Activated CD8-positive, alpha-beta memory T cell treated with anti-CD3 and anti-CD28 coated beads for 36 hours (primary cell): ENCODE data around the gene IMP4. TPM values are rescaled to one million over a fixed set of nuclear protein-coding genes. Genes with fewer than 3 reads are reported as not detected.

Experiments used
- CTCF ChIA-PET: fragments of 350-600 bp; sonication (Branson Sonifier 250); formaldehyde crosslinking; loops from one replicate; lab custom pipeline; 2021; ENCODE audit warnings: antibody characterized with exemption; lab: Charles Lee
- POLR2A ChIA-PET: fragments of 350-600 bp; sonication (Branson Sonifier 250); formaldehyde crosslinking; loops from one replicate; lab custom pipeline; 2021; ENCODE audit warnings: antibody characterized with exemption; lab: Charles Lee
- total RNA-seq, 2 experiments: library from RNA; stranded (reverse); gene quantifications; one replicate each; pipeline ENCODE4 v1.2.3, GENCODE V29; 2021

Gene IMP4
- total RNA-seq, 2 experiments from 2014 or later: 238 to 240 TPM

- ChIA-PET POLR2A (interaction anchor here (1.9 kb wide), 1 partner anchor 9 kb away, joined by 5 read pairs; the partner anchor contains the start of gene IMP4), CTCF (interaction anchor here (2.0 kb wide), 1 partner anchor 8 kb away, joined by 9 read pairs; the partner anchor contains the start of gene IMP4)
These were observed 9.0 kb downstream of the IMP4 start for GRCh38 chr2:130351711-130352110.

DNA sequence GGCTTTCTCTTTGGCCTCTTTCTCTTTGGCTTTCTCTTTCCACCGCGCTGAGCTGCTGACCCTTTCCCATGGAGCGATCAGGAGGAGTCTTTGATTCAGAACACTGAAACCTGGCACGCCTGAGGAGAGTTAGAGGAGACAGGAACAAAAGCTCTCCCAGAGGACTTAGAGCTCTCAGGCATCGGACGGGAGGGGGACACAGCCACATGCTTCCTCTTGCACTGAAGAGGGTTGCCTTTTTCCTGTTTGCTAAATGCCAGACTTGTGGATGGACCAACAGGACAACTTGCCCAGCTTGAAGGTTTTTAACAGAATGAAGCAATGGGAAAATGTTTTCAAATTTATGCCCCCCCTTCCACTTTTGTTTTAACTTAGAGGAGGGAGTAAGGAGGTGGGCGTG, 9.5 kb downstream of the IMP4 start:
- ChIA-PET POLR2A (interaction anchor here (1.9 kb wide), 1 partner anchor 10 kb away, joined by 5 read pairs; the partner anchor contains the start of gene IMP4), CTCF (interaction anchor here (2.0 kb wide), 1 partner anchor 9 kb away, joined by 9 read pairs; the partner anchor contains the start of gene IMP4)

- ChIA-PET POLR2A (interaction anchor here (2.7 kb wide), 1 partner anchor 11 kb away, joined by 14 read pairs; the partner anchor contains the start of gene IMP4), CTCF (interaction anchor here (2.0 kb wide), 1 partner anchor 10 kb away, joined by 9 read pairs; the partner anchor contains the start of gene IMP4)
These were observed 10.8 kb downstream of the IMP4 start for GRCh38 chr2:130353291-130354138.

GRCh38 chr2:130354139-130354428, 11.4 kb downstream of the IMP4 start:
- ChIA-PET CTCF (no interaction called here), POLR2A (interaction anchor here (2.7 kb wide), 1 partner anchor 12 kb away, joined by 14 read pairs; the partner anchor contains the start of gene IMP4)

DNA sequence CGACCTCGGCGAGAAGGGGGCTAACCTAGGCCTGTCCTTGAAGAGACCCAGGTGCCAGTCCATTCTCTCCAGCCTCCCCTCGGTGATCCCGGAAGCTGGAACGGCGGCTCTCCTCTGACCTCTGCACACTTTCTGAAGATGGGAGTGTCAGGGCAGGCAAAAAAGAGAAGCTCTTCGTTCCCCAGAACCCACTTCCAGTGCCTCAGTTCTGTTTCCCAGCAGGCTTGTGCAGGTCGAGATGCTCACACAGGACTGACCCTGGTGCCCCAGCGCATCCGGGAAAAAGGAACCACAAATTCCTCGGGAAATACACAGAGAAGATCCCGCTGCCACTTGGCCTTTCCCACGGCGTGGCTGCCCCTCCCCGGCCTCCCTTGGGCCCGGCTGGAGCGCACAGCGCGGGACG, 12.5 kb downstream of the IMP4 start:
- POLR2A ChIA-PET: interaction anchor here (2.7 kb wide), 1 partner anchor 13 kb away, joined by 14 read pairs; the partner anchor contains the start of gene IMP4
- CTCF ChIA-PET: interaction anchor here (1.3 to 1.4 kb wide), 2 partner anchors 12 to 19 kb away, joined by 3 to 6 read pairs; partner anchors contain the start of gene IMP4

DNA sequence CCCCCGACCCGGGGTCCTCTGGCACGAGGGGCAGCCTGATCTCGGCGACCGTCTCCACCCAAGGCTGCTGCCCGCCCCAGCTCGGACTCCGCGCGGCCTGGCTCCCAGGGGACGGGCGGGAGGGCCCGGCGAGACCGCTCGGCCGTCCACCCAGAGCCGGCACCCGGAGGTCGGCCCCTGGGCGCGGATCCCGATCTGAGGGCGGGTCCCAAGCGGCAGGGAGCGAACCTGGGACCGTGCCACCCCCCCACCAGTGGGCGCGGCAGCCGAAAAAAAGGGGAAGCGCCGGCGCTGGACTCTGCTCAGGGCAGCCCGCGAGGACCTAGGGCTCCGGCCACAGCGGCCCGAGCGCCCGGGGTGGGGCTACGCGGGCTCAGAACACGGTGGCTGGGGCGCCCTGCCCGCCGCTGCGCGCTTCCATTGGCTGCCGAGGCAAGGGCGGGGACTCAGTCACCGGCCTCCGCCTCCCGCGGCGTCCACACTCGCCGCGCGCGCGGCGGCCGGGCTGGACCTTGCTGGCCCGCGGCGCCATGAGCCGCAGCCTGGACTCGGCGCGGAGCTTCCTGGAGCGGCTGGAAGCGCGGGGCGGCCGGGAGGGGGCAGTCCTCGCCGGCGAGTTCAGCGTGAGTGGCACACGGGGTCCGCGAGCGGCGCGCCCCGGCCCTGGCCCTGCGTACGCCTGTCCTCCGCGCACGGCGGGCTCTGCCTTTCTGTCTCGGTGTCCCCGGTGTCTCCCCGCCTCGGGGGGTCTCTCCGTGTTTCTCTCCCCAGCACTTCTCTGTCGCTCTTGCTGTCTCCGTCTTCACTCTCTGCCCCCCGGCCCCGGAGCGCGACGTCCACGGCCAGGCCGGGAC, 13.1 kb downstream of the IMP4 start, which contains the start of gene PTPN18:
TSS of gene PTPN18 (plus strand) at position 479 of the 854 bp plus-strand sequence. CDS start at position 531, 52 bp downstream.
- POLR2A ChIA-PET: interaction anchor here (0.6 to 2.7 kb wide), 4 partner anchors 11 to 19 kb away, joined by 3 to 14 read pairs (median 6); partner anchors contain the start of gene IMP4
- CTCF ChIA-PET: interaction anchor here (1.0 to 2.0 kb wide), 4 partner anchors 13 to 26 kb away, joined by 3 to 6 read pairs (median 4); partner anchors contain the start of gene IMP4

GRCh38 chr2:130357864-130358263, 15.2 kb downstream of the IMP4 start:
- ChIA-PET POLR2A (no interaction called here), CTCF (no interaction called here)

DNA sequence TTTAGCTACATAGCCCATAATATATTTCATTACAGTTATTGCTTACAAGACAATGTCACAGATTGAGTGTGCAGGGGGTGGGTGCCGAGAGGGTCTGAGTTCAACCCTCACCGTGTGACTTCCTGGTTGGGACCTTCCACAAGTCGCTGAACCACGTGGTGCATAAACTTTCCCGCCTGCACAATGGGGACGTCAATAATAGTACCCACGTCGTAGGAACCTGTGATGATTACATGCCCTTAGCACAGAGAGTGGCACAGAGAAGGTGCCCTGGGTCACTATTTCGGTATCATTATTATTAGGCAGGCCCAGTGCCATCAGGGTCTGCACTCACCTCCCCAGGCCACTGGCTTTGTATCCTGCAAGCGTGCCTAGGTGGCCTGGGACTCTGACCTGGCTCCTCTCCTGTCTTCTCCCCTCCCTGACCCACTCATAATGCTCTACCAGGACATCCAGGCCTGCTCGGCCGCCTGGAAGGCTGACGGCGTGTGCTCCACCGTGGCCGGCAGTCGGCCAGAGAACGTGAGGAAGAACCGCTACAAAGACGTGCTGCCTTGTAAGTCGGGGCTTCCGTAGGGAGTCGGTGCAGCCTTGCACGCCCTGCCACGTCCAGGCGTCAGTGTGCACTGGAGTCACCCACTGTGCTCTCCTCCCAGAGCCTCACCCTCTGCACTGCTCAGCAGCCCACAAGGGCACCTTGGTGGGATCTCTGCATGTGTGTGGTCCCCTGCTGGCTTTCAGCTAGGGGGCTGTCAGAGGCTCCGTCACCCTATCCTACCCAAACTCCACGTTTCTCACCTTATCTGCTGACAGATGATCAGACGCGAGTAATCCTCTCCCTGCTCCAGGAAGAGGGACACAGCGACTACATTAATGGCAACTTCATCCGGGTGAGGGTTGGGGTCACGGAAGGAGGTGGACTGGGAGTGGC, 16.0 kb downstream of the IMP4 start:
- CTCF ChIA-PET: no interaction called here
- POLR2A ChIA-PET: interaction anchor here (0.5 kb wide), 1 partner anchor 8 kb away, joined by 4 read pairs; no protein-coding TSS in a partner anchor

DNA sequence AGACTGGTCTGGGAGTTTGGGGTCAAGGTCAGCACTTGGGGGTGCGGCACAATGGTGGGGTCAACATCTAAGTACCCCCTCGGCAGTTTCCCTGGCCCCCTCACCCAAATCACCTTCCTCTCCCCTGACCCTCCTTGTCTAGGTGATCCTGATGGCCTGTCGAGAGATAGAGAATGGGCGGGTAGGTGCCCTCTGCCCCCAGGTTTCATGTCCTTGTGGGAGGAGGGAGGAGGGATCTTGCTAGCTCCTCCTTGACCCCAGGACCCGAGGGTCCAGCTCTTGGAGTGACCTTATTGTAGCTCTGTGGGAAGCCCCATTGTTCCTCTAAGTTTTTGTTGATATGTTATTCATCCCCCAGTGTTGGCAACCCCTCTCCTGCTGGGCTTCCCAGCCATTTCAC, 16.8 kb downstream of the IMP4 start:
- ChIA-PET CTCF (no interaction called here), POLR2A (interaction anchor here (0.5 kb wide), 1 partner anchor 9 kb away, joined by 4 read pairs; no protein-coding TSS in a partner anchor)

GRCh38 chr2:130363479-130363878, 20.8 kb downstream of the IMP4 start:
- ChIA-PET CTCF (no interaction called here), POLR2A (no interaction called here)

- POLR2A ChIA-PET: no interaction called here
- CTCF ChIA-PET: no interaction called here
These were observed 22.4 kb downstream of the IMP4 start for GRCh38 chr2:130365075-130365474.

DNA sequence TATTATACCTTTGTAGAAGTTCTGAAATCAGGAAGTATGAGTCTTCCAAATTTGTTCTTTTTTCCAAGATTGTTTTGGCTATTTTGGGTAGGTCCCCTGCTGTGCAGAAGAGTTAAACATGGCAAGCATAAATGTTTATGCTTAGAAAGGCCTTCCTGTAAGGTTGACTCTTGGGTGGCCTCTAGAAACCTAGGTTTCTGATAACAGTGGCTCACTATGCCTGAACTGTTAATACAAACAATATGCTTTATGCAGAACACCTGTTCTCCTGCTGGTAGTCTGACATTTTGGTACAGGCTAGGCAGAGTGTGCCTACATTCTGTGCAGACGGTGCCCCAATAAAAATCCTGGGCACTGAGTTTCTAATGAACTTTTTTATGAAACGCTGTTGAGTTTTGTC, 23.3 kb downstream of the IMP4 start:
- CTCF ChIA-PET: no interaction called here
- POLR2A ChIA-PET: no interaction called here

DNA sequence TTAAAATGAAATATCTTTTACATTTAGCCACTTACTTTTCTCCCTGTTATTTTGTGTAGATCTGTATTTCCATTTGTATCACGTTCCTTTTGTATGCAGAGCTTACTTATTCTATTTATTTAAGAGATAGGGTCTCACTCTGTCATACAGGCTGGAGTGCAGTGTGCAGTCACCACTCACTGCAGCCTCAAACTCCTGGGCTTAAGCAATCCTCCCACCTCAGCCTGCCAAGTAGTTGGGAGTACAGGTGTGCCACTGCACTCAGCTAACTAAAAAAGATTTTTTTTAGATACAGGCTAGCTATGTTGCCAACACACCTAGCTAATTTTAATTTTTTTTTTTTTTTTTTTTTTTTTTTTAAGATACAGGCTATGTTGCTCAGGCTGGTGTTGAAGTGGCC, 24.0 kb downstream of the IMP4 start:
- ChIA-PET POLR2A (interaction anchor here (0.6 kb wide), 1 partner anchor 11 kb away, joined by 3 read pairs; no protein-coding TSS in a partner anchor), CTCF (no interaction called here)

DNA sequence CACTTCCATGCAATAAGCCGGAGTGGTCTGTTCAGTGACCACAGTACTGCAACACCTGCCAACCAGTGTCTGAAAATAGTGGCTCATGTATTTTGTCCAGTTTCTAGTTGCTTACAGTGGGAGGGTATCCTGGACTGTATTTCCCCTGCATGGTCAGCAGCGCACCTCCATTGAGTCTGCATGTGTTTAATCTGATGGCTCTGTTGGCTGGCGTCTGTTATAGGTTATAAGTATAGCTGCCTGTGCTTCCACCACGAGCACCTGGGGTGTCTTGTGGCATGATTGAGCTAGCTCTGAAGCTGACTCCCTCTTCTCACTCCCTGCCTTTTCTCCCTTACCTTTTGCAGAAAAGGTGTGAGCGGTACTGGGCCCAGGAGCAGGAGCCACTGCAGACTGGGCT, 26.1 kb downstream of the IMP4 start:
- ChIA-PET CTCF (no interaction called here), POLR2A (no interaction called here)

- POLR2A ChIA-PET: no interaction called here
- CTCF ChIA-PET: interaction anchor here (2.8 kb wide), 1 partner anchor 27 kb away, joined by 11 read pairs; the partner anchor contains the start of gene IMP4
These were observed 26.7 kb downstream of the IMP4 start for GRCh38 chr2:130369311-130369964.

GRCh38 chr2:130369965-130370341, 27.3 kb downstream of the IMP4 start:
- POLR2A ChIA-PET: no interaction called here
- CTCF ChIA-PET: interaction anchor here (2.8 kb wide), 1 partner anchor 27 kb away, joined by 11 read pairs; the partner anchor contains the start of gene IMP4

DNA sequence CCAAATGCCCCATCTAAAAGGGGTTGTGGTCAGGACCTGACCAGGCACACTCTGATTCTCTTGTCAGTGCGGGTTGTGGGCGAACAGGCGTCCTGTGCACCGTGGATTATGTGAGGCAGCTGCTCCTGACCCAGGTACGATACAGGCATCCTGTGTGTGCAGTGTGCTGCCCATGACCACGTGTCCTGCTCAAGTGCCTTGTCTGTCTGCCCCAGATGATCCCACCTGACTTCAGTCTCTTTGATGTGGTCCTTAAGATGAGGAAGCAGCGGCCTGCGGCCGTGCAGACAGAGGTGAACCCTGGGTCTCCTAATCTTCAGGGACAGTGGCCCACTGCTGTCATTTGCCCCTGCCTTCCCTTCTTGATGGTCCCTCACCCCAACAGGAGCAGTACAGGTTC, 27.8 kb downstream of the IMP4 start:
- ChIA-PET CTCF (interaction anchor here (0.6 to 2.8 kb wide), 2 partner anchors 27 to 28 kb away, joined by 3 to 11 read pairs; partner anchors contain the start of gene IMP4), POLR2A (interaction anchor here (1.0 to 1.5 kb wide), 2 partner anchors 26 to 29 kb away, joined by 3 to 17 read pairs; partner anchors contain the start of gene IMP4)
